Measurements from ENCODE around the gene NT5DC1.

The NT5DC1 gene

DNA sequence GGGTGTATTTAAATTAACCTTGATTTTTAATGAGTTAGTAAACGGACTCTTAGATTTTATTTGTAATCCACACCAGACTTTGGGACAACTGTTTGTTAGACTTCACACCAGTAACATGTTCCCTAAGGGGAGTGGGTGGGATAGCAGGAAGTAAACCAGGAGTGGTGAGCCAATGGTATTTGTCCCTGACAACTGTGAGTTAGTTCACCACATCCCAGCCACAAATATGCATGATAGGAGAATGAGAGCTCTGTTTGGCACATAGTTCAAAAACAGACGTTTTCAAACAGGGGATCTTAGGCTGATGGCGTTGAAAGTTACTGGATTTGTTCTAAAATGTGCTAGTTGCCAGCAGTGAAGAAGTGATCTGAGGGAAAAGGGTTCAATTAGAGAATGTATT is 44.0 kb downstream of the NT5DC1 start:
- no peak for DNase-seq

DNA sequence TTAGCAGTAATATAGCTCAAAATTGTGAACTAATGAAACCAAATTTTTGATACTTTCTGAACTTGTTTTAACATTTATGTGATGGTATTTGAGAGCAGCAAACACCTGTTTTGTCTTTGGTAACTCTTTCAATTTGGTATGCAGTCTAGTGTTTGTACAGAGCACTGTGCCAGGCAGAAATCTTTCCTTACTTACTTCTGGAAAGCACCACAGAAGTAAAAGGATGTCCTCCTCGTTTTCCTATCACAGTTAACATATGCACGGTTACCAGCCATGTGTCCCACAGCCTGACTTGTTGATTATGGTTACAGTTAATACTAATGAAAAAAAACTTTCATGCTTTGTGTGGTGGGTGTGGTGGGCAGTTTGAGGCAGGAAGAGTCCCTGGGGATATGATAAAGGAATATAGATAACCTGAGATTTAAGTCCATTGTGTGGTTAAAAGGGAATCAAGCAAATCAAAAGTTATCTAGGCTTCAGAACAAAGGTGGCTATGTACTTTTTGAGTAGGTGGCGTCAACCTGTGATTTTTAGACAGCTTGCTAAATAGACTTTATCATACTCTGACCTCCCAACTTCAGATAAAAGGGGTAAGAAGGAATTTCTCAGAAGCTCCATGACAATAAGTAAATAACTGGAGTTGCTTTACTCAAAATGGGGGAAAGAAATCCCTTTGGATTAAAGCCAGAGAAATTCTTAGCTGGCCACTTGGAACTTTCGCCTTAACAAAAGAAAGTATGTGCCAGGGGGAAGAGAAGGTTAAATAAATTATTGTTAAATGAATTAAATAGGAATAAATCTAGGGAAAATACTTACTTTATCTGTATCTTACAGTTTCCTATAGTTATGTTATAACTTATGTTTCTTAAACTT is 45.4 kb downstream of the NT5DC1 start:
- DNase-seq, result no peak

DNA sequence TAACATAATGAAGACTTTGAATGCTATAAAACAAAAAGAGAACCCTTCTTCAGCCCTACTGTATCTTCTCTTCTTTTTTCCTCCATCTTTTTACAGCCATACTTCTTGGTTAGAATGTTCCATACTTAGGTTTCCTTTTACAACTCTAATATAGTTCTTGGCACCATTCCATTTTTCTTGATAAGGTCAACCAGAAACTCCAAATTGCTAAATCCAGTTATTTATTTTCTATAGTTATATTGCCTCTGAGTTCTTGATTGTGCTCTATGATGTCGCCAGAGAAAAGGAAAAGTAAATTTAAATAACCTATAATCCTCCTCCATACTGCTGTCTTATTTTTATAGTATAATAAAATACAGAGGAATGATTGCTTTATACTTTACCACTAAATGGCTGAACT is 52.0 kb downstream of the NT5DC1 start:
- no peak for DNase-seq

DNA sequence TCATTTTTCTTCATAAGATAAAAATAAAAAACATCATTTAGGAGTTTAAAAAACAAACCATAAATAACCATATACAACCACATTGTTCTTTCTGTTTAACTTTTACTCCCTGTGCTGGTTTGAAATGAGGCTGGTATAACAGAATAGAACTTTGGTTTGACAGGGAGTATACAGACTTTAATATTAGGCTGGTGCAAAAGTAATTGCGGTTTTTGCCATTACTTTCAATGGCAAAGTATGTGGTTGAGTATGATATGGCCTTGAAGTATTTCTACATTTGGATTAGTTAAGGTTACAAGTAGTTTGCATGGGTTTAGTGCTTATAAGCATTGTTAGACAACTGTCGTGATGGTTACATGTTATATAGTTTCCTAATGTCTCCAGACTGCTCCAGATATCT is 54.2 kb downstream of the NT5DC1 start:
- no peak for DNase-seq

DNA sequence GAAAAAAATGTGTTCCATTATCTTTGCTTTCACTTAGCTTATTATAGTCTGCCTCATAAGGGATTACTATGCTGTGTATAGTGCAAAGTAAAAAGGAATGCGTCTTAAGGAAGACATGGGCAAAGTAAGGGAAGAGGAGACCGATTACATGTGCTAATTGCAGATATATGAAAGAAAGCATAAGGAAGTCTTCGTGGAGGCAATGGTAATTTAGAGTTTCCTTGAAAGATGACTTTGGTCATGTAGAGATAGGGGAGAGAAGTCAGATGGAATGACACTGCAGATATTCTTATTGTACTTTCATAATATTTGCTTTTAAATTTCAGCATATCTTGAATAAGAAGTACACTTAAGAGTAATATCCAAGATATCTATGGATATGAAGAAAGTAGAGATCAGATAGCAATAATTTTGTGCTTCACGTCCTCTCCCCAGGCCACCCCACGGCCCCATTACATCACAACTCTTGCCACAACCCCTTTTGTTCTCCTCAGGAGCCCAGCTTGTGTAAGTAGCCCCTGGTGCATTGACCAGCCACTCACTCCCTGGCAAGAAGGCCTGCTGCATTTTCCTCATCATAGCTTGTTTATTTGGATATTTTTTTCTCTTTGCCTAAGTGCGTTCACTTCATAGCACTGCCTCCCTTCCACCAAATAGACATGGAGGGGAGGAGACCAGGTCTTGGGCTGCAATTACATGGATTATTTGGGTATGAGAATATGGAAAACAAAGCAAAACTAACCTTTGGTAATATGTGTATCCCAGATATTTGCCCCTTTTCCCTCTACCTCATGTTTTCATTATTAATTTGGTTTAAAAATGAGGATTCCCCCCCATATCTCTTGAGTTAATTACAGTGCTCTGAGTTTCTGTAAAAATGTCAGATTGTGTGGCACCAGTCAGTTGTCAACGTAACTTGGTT is 56.0 kb downstream of the NT5DC1 start:
- no peak for DNase-seq

DNA sequence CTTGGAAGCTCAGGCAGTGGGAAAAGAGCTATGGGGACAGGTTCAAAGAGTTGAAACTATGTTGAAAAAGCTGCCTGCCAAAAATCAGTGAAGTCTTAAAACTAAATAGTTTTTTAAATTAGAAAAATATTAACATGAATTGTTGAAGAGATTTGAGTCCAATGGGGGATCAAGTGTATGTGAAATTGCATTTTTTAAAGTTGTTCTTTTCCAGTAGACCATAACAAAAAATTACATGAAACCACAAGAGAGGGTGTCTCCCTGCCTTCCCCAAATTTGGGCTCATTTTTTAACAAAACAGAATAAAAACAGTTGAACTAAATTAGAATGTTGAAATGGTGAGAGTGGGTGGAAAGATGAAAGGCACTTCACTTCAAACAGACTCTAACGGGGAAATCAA is 56.7 kb downstream of the NT5DC1 start:
- DNase-seq, result no peak

DNA sequence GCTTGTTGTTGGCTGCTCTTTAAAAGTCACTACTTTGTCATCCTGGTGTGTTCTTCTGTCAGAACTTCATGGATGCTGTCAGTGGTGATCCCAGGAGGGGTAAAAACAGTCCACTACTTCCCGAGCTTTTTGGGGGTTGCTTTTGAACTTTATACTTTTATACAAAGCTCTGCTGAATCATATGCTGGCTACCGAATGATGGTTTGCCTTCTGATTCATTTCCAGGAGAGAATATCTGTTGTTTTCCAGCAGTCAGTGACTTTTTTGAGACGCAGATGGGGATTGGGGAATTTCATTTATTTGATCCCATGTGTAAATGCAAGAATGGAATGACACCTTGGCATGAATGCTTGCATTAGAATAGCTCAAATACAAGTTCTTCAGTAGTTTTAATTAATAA is 58.0 kb downstream of the NT5DC1 start:
- DNase-seq, result no peak

DNA sequence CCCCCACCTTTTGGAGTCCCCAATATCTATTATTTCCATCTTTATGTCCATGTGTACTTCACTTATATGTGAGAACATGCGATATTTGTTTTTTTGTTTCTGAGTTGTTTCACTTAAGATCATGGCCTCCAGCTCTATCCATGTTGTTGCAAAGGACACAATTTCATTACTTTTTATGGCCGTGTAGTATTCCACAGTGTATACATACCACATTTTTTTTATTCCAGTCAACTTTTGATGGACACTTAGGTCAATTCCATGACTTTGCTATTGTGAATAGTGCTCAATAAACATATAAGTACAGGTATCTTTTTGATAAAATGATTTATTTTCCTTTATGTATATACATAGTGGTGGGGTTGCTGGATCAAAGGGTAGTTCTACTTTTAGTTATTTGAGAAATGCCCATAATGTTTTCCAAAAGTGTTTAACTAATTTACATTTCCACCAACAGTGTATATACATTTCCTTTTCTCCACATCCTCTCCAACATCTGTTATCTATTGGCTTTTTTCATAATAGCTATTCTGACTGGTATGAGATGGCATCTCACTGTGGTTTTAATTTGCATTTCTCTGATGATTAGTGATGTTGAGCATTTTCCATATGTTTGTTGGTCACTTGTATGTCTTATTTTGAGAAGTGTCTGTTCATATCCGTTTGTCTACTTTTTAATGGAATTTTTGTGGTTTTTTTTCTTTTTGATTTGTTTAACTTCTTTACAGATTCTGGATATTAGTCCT is 59.3 kb downstream of the NT5DC1 start:
- DNase-seq, result no peak

DNA sequence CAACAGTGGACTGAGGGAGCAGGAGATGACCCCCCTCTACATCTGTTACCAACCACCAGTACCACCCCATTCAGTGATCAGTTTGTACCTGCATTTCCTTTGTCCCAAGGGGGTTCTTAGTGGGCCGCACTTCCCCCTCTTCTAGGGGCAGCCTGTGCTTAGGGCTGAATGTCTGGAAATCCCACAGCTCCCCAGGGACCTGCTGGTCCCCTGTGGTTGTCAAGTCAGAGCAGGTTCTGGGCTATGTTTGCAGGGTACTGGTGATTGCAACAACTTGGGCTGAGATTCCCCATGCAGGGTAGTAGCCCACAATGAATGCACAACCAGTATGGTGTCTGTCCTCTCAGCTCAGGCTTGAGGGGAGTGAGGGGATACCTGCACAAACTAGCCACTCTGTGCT is 64.9 kb downstream of the NT5DC1 start:
- no peak for DNase-seq

DNA sequence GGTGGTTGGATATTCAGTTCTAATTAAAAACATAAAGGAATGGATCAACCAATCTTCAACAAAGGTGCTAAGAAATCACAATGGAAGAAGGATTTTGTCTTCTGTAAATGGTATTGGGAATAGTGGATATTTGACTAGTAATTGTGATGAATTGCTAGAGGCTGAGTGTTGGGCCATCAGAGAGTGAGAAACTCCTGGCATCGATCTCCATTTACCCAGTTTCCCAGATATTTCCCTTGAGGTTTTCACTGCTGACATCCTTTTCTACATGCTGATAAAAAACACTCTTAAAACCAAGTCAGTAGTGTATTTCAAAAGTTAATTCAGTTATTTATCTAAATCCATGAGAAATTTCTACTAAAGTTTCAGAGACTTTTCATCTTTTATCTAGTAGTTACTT is 65.7 kb downstream of the NT5DC1 start:
- DNase-seq, result no peak

DNA sequence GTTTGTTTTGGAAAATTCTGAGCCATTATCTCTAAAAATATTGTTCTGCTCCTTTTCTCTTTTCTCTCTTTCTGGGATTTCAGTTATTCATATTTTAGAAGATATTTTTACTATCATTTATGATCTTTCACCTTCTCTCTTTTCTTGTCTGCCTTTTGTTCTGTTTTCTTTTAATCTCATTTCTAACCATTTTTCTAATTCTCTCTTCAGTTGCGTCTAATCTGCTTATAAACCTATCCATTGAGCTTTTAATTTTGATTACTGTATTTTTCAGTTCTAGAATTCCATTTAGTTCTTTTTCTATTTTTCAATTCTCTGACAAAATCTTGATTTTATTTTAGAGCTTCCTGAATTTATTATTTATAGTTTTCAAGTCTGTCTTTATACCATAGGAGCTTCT is 67.5 kb downstream of the NT5DC1 start:
- no peak for DNase-seq

DNA sequence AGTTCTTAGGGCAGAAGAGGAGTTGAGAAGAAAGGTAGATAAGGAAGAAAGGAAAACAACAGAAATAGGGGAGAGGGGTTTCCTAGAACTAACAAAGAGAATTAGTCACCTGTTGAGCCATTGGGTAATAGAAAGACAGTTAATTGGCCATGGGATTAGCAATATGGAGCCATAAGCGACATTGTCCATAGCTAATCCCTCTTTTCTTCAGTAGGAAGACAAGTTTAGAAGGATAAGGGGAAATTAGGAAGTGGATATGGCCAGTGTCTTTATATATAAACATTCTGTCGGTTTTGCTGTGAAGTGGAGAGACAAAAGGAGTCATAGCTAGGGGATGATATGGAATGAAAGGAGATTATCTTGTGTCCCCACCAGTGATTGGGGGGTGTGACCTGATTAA is 69.2 kb downstream of the NT5DC1 start:
- DNase-seq, result no peak

DNA sequence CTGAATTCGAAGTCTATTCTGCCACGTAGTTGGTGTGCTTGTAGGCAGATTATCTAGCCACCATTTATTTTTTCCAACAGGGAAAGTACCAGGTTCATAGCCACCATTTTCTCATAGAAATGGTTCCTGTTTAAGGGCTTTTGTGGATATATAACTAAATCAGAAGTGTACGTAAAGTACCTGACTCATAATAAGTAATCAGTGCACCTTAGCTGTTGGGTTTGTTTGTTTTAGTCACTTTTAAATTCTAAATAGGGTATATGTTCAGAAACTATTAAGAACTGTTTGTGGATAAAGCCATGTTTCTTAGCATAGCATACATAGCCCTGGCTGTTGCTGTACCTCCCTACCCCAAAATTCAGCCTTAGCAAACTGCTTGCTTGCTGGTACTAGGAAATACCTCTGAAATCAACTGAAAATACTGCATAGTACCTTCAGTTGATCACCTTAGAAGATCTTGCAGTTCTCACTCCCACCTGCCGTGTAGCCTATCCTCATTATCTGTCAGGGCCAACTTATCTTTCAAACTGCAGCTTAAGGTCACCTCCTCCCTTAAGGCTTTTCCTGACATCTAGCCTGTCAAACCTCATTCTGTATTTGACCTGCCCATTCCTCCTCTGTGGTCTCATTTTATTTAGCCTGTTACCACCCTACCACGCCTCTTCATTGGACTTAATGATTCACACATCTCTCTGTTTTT is 69.9 kb downstream of the NT5DC1 start:
- no peak for DNase-seq

DNA sequence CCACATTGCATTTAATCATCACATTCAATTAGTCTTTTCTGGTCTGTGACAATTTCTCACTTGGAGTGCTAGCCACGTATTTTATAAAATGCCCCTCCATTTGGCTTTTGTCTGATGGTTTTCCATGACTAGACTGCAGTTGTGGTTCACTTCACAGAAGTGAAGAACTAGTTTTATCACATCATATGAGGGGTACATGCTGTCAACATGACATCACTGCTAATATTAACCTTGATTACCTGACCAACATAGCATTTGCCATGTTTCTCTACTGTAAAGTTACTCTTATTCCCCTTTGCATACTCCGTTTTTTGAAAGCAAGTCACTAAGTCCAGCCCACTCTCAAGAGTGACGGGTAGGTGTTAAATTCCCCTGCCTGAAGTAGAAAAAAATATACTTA is 73.3 kb downstream of the NT5DC1 start:
- no peak for DNase-seq

DNA sequence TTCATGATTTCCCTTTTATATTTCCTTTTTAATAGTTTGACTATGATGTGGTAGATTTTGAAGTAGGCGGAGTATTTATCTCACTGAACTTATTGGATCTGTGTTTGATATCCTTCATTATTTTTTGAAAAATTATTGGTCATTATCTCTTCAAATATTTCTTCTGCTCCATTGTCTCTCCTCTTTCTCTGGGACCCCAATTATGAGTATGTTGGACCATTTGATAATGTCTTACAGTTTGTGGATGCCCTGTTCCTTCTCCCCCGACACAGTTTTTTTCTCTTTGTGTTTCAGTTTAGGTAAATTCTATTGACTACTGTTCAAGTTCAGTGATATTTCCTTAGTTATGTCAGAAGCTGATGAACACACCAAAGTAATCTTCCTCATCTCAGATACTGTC is 74.7 kb downstream of the NT5DC1 start:
- no peak for DNase-seq

DNA sequence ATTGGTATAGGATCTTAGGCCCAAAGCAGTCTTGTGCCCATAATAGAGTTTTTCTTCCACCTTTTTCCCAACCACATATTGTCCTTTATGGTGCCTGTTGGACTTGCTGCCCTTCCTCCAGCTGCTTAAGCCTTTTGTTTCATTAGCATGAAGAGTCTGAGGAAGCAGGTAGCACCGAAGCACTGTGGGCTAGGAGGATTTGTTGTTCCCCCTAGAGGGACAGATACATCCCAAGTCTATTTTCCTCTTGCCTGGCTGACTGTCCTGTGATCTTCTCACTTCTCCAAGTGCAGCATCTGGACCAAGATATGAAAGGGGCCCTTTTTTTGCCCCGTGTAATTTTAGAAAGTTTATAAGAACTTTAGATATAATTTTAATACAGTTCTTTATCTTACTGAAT is 75.9 kb downstream of the NT5DC1 start:
- DNase-seq, result no peak

DNA sequence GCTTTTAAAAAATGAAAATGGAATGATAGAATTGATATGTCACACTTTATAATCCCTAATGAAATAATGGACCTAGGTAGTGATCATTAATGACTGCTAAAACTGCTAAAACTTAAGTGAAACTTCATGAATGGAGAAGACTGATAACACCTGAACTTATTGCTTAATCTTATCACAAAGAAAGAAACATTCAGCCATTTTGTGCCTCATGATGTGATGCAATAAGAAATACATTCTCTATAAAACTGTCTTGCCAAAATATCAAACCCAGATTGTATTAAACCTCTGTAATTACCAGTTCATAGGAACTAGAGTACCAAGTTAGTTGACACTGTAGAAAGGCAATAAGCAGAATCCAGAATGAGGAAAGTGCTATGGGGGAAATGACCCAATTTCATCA is 79.7 kb downstream of the NT5DC1 start:
- DNase-seq, result no peak

DNA sequence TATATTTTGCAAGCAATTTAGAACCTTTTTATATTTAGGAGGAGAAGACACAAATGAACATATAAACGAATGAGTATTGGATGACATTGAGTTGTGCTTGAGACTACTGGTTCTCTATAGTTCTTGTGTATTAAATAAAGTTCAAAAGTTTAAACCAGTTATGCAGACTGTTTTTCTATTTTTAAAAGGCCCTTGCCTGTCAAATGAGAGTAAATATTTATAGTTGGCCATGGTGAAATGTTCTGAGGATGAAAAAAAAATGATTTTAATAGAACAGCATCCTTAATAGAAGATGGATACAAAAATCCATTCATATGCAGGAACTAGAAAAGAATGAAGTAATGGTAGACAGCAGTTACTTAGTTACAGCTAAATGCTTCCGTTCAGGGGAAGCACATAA is 88.8 kb downstream of the NT5DC1 start:
- DNase-seq, result no peak

DNA sequence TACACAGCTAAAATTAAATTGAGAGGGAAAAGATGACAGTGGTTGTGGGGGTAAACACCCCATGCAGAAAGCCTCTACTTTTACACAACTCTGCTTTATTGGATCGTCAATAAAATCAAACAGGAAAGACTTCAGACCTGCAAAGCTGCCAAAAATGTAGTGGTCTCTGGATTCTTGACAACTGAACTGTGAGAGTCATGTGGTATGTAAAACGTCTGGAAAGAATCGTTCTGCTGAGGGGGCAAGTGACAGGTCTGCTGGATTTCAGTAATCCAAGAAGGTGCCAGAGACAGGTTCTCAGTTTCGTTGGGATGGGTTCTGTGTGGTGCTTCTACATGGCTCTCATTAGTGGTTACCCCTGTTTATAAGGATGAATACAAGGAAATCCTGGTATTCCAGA is 89.9 kb downstream of the NT5DC1 start:
- no peak for DNase-seq

DNA sequence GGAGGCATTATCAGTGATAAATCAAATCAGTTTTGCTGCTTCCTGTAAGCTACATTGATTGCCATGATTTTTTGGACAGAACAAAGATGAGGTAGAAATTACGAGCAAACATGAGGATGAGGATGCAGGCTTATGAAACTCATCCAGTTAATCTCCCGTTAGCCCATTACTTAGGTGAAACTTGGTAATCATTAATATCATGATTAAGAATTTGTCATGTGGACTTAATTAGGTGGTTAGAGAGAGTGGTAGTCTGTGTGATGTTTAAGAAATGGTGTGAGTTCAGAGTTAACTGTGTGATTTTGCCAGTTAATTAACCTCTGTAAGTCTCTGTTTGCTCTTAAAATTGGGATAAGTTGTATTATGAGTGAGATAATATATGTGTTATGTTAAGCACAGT is 91.2 kb downstream of the NT5DC1 start:
- no peak for DNase-seq

DNA sequence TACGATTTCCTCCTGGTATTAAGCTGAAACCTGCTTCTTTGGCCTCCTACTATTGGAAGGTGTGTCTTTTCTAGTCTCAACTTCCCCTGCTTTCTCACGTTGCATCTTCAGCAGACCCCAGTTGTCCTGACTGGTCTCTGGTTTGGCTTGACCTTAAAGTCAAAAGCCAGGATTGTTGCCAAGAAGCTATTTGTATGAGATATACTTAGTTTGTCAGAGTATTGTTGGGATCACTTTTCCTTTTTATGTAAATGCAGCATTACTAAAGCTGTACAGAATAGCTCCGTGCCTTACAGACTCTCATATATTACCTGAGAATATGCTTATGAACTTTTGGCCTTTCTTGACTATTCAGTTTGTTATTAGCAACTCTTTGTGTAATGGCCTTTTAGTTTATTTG is 92.1 kb downstream of the NT5DC1 start:
- no peak for DNase-seq

DNA sequence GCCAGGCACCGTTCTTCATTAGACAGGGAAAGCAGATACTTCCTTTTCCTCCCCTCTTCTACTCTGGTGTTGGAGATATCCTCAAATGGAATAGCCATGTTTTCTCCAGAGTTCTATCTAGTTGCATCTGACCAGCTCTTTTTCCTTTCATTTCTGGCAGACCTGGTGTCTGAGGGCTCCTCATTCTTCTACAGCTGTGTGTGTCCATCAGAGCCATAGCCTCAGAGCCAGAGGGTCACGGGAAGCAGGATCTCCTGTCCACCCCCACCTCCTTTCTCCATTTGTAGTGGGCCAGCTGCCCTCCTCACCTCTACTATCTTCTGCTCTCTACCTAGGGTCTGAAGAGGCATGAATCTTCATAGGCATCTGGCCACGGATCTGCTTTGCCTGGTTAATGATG is 96.2 kb downstream of the NT5DC1 start:
- DNase-seq, result no peak
